Raji (cell line): ENCODE measurements around the gene MITF.

ENCODE experiments used
- POLR2A ChIP-seq: IDR thresholded peaks from 2 replicates; pipeline ENCODE4 v1.6.1; 2011; ENCODE audit warnings: low read depth, low read length, control low read depth; ENCODE audit not compliant: insufficient read depth

MITF gene

DNA sequence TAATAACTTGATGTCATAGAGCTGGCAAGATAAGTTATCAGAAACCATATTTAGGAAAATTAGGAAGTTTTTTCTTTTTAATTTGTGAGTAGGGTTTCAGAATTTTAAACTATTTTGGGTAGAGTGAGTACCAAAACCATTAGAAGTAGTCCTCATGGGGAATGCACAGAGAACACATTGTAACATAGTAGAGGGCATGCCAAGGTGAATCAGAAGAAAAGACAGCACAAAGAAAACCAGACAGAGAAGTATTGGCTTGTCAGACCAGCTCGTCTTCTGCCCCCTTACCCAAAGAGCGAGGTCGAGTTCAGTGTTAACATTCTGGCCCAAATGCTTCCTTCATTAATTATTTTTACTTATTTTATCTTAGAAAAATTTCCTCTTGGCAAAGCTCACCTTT is 139.0 kb downstream of the MITF start:
- TF ChIP-seq POLR2A, result no peak

- no peak for TF ChIP-seq POLR2A
Observed at GRCh38 chr3:69879051-69879450, 139.8 kb downstream of the MITF start.

DNA sequence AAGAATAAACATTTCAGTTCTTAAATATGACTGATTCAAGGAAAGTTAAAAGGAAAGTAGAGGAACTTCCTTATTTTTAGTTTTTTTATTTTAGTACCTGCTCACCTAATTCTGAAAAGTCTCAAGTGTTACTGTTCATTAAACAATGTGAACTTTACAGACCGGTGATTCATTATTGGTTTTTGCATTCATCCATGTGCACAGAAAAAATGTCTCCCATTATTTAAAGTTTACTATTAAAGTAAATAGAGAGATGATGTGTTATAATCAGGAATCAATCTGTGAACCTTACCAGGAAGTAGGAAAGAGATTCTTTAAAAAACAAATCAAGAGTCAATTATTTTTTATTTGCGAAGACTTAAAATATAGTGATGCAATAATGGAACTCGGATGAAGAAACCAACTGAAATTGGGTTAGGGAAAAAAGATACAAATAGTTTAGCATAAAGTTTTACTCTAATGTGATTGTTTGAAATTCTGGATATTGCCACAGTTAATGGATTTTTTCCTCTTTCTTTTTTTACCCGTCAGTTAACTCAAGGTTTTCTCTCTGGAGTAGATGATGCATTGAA is 140.9 kb downstream of the MITF start:
- TF ChIP-seq POLR2A, result no peak

DNA sequence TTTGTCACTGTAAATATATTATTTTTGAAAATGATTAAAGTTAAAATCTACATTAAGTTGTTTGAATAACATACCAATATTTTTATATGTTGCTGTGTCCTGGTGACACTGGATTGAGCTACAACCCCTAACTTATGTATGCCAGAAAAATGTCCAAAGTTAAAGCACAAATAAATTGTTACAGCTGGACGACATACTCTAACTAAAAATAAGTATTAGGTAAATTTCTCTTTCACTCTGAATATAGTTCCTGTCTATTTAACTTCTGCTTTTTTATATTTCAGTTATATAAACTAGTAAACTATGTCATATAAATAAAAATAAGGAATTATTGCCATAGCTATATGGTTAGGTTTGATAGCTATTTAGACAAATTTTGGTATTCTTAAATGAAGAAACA is 141.8 kb downstream of the MITF start:
- TF ChIP-seq POLR2A, result no peak

GRCh38 chr3:69881756-69882428 is 142.6 kb downstream of the MITF start:
- TF ChIP-seq POLR2A, result no peak

- TF ChIP-seq POLR2A, result no peak
Observed at GRCh38 chr3:69882560-69882959, 143.3 kb downstream of the MITF start.

DNA sequence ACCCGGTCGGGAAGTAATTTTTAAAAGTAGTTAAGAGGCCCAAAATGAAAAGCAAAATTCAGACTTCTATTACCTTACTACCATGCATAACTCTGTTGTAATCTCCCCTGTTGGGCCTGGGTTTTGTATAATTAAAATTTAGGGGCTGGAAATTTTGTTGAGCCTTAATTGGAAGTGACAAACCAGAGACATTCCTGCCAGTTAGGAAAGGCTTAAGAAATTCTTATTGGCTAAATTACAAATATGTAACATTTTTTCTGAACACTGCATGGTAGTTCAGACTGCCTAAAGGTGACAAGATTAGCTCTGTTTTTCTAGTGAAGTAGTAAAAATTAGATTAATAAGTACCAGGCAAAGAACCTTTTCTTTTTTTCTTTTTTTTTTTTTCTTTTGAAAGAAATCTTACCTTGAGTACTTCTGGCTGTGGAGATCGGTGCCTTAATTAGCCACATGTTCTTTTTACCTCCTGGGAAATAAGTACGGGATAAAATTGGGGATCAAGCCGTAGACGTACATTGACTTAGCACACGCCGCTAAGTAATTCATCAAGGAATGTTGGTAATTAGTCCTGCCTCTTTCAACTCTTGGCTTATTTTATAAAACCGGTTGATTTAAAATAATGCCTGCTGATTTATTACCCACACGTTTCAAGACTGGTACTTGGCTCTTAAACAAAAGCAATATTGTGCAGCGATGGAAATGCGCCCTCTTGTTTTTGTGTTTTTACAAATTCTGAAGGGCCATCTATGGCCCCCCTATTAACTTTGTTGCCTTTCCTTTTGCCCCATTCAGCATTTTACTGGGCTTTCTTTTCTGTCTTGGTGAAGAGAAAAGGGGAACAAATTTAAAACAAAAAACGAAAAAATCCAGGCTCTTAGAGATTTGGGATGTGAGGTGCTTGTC is 149.0 kb downstream of the MITF start:
- no peak for TF ChIP-seq POLR2A

DNA sequence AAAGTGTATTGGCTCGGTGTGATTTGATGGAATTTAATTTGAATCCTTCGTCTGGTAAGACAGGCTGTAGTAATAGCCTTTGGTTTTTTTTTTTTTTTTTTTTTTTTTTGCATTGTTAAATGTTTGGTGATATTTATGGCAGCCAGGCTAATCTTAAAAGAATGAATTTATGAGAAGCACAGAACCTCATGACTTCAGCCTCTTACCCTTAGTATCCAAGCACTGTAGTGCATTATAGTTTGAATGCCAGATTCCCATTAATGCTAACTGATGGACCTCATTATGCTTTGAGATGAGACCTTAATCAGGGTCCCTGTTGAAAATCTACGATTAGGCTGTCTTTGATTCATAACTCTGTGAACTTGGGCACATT is 149.7 kb downstream of the MITF start:
- no peak for TF ChIP-seq POLR2A

GRCh38 chr3:69890084-69890483 is 150.8 kb downstream of the MITF start:
- no peak for TF ChIP-seq POLR2A

DNA sequence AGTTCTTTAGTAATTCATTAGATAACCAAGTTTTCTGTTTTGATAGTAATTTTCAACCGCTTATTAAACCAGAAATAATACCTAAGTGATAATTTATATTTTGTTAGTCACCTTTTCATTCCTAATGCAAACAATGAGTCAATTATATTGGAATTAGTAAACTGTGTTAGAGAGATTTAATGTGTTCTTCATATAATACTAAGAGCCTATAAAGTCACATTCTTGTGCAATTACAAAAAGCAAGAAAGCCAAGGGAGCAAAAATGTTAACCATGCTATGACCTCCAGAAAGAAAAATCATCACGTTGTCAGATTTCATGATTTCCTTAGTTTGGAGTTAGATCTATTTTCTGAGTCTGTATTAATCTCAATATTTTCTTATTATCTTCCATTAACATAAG is 151.4 kb downstream of the MITF start:
- TF ChIP-seq POLR2A, result no peak

- no peak for TF ChIP-seq POLR2A
Observed at GRCh38 chr3:69892706-69893105, 153.4 kb downstream of the MITF start.

- no peak for TF ChIP-seq POLR2A
Observed at GRCh38 chr3:69893274-69893673, 154.0 kb downstream of the MITF start.

GRCh38 chr3:69896095-69896494 is 156.8 kb downstream of the MITF start:
- TF ChIP-seq POLR2A, result no peak

GRCh38 chr3:69900331-69900730 is 161.1 kb downstream of the MITF start:
- TF ChIP-seq POLR2A, result no peak

- TF ChIP-seq POLR2A, result no peak
Observed at GRCh38 chr3:69901802-69902201, 162.5 kb downstream of the MITF start.

DNA sequence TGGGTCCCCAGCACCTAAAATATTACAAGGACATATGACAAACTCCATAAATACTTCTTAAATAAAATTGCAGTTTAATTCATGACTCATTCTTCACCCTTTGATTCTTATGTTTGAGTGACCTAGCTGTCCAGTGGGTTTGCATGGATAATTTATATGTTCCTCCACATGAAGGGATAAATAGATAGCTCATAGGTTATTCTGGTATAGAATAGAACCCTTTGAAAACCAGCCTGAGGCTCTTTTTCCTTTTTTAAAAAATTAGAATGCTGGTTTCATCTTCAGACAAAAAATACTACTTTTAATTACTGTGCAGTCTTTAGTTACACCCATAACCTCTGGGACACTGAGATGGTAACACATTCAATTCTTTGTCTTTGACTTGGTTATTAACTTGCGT is 163.1 kb downstream of the MITF start:
- no peak for TF ChIP-seq POLR2A

DNA sequence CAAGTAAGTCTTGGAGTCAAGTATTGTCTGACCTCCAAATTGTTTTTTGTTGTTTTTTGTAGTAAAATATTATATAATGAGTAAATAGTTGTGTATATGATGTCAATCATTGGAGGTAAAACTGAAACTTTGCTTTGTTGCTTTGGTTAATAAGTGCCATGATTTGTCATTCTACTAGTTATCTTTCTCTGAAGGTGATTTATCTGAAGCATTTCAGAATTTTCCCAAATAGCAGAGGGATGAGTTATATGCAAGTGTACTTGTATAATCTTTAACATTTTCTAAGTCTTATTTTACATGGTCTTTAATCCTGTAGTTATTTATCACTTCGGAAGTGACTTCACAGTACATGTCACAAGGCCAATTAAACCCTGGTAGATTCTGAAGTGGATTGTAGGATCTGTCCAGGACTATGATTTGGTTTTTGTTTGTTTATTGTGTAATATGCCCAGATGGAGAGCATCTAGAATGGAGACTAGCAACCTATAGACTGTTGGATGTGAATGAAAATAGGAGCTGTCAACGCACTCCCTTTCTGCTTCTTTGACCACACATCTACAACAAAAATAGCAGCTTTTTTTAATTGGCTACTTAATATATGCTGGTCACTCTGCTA is 167.2 kb downstream of the MITF start:
- TF ChIP-seq POLR2A, result no peak
